HCT116 (cell line): Measurements from ENCODE around the gene PDILT. TPM values are rescaled to one million over a fixed set of nuclear protein-coding genes. Genes with fewer than 3 reads are reported as not detected.

Experiments used
- ATAC-seq: fragments of 200-7000 bp; cut with Tn5 transposase; 2 replicates; pipeline ENCODE4 v1.9.1; 2020; ENCODE audit warnings: mild to moderate bottlenecking, moderate library complexity
- BruUV-seq: library from RNA; stranded (reverse); fragments of 400-500 nt; replicated peaks from 2 replicates; lab custom pipeline; 2021; lab: Mats Ljungman, UMichigan
- CTCF ChIA-PET: fragments of 300-600 bp; sonication (Branson Sonifier 250); formaldehyde crosslinking; loops from one replicate; lab custom pipeline; 2021; ENCODE audit warnings: antibody characterized with exemption; lab: Charles Lee
- POLR2A ChIA-PET: fragments of 300-600, 350-600 bp; sonication (Branson Sonifier 250); formaldehyde crosslinking; loops from one replicate; lab custom pipeline; 2021; ENCODE audit warnings: antibody characterized with exemption; lab: Charles Lee
- RAD21 ChIA-PET, 2 experiments: fragments of 300-600 bp; sonication (Branson Sonifier 250); formaldehyde crosslinking; loops; one replicate each; lab custom pipeline; 2023; ENCODE audit warnings: low total read pairs in 2 of 2; ENCODE audit not compliant: uncharacterized antibody in 2 of 2, unreplicated experiment in 2 of 2, low non-redundant PET in 1 of 2; lab: Charles Lee
- DNase-seq: peaks from one replicate; pipeline ENCODE4 v3.0.0-alpha.2; 2010; ENCODE audit warnings: low read depth, low spot score
- H2AFZ ChIP-seq: fragments of 200-600 bp; shearing (Covaris generic), sonication (generic); 2 replicates; pipeline ENCODE4 v1.6.1; 2017; ENCODE audit warnings: low read depth, mixed run types, mixed read lengths, antibody characterized with exemption, low read length; ENCODE audit not compliant: poor library complexity, severe bottlenecking
- H3K27ac ChIP-seq: 2 replicates; pipeline ENCODE4 v1.5.1; 2012; ENCODE audit warnings: low read depth, low read length
- H3K27me3 ChIP-seq: fragments of 200-600 bp; sonication (generic); 2 replicates; pipeline ENCODE4 v1.6.1; 2016; ENCODE audit warnings: mixed run types, low read length, mixed read lengths; ENCODE audit not compliant: insufficient read depth
- H3K36me3 ChIP-seq, 2 experiments: fragments of 200-500 bp in 1 of 2; fragments of 200-600 bp in 1 of 2; sonication (Bioruptor generic) in 1 of 2; sonication (generic) in 1 of 2; 2 replicates each; pipeline versions ENCODE4 v1.5.1 to v1.6.1; 2014 to 2016; ENCODE audit warnings: low read length in 2 of 2, inconsistent platforms in 1 of 2, mixed read lengths in 1 of 2, mixed run types in 1 of 2; ENCODE audit not compliant: insufficient read depth in 2 of 2, control insufficient read depth in 1 of 2
- H3K4me1 ChIP-seq, 2 experiments: fragments of 200-600 bp in 1 of 2; sonication (generic) in 1 of 2; 2 replicates each; pipeline versions ENCODE4 v1.5.1 to v1.6.1; 2012 to 2017; ENCODE audit warnings: low read length in 2 of 2, inconsistent platforms in 1 of 2, mild to moderate bottlenecking in 1 of 2, mixed read lengths in 1 of 2, mixed run types in 1 of 2, moderate library complexity in 1 of 2; ENCODE audit not compliant: insufficient read depth in 2 of 2, control insufficient read depth in 1 of 2
- H3K4me2 ChIP-seq: fragments of 200-600 bp; sonication (generic); 2 replicates; pipeline ENCODE4 v1.6.1; 2017; ENCODE audit warnings: mixed run types, low read length, mixed read lengths
- H3K4me3 ChIP-seq, 2 experiments: fragments of 200-600 bp in 1 of 2; sonication (generic) in 1 of 2; replicated peaks in 1 of 2; 2 replicates each; pipeline ENCODE4 v1.5.1; 2011 to 2016; ENCODE audit warnings: low read length in 2 of 2, control low read depth in 1 of 2, low read depth in 1 of 2, mild to moderate bottlenecking in 1 of 2, mixed read lengths in 1 of 2, mixed run types in 1 of 2
- H3K79me2 ChIP-seq: fragments of 200-600 bp; sonication (generic); 2 replicates; pipeline ENCODE4 v1.6.1; 2017; ENCODE audit warnings: mild to moderate bottlenecking, mixed run types, low read length, moderate library complexity, mixed read lengths; ENCODE audit not compliant: insufficient read depth
- H3K9ac ChIP-seq: fragments of 200-600 bp; sonication (generic); 2 replicates; pipeline ENCODE4 v1.6.1; 2016; ENCODE audit warnings: low read length, mixed read lengths
- H3K9me2 ChIP-seq: fragments of 200-600 bp; sonication (generic), shearing (Covaris generic); 2 replicates; pipeline ENCODE4 v1.6.1; 2017; ENCODE audit warnings: mixed run types, mild to moderate bottlenecking, moderate library complexity; ENCODE audit not compliant: insufficient read depth
- H3K9me3 ChIP-seq, 2 experiments: fragments of 200-500 bp in 1 of 2; fragments of 200-600 bp in 1 of 2; sonication (Bioruptor generic) in 1 of 2; sonication (generic) in 1 of 2; 2 replicates each; pipeline ENCODE4 v1.6.1; 2014 to 2017; ENCODE audit warnings: low read length in 2 of 2, mixed read lengths in 2 of 2, inconsistent platforms in 1 of 2, low read depth in 1 of 2, mild to moderate bottlenecking in 1 of 2, mixed run types in 1 of 2, moderate library complexity in 1 of 2; ENCODE audit not compliant: control insufficient read depth in 1 of 2, insufficient read depth in 1 of 2
- H4K20me1 ChIP-seq: fragments of 200-600 bp; sonication (generic), shearing (Covaris generic); 2 replicates; pipeline ENCODE4 v1.6.1; 2017; ENCODE audit warnings: mixed run types, mild to moderate bottlenecking, moderate library complexity; ENCODE audit not compliant: insufficient read depth
- CEBPB ChIP-seq: IDR thresholded peaks from 2 replicates; pipeline ENCODE4 v1.6.1; 2012; ENCODE audit warnings: low read depth
- EGR1 ChIP-seq: IDR thresholded peaks from 2 replicates; pipeline ENCODE4 v1.6.1; 2012; ENCODE audit warnings: low read depth
- ELF1 ChIP-seq: IDR thresholded peaks from 2 replicates; pipeline ENCODE4 v1.6.1; 2012; ENCODE audit warnings: low read depth, borderline replicate concordance
- EZH2 ChIP-seq: fragments of 200-600 bp; sonication (generic); IDR thresholded peaks from 2 replicates; pipeline ENCODE4 v1.6.1; 2017; ENCODE audit warnings: antibody characterized with exemption, mixed run types
- FOSL1 ChIP-seq: IDR thresholded peaks from 2 replicates; pipeline ENCODE4 v1.6.1; 2012; ENCODE audit warnings: low read depth
- SP1 ChIP-seq: IDR thresholded peaks from 2 replicates; pipeline ENCODE4 v1.6.1; 2012; ENCODE audit warnings: low read depth
- ZFX ChIP-seq: fragments of 450-650 bp; IDR thresholded peaks from 2 replicates; pipeline ENCODE4 v1.6.1; 2017
- intact Hi-C: fragments of 100-400 bp; cut with micrococcal nuclease; formaldehyde crosslinking; loops from 2 replicates; pipeline ENCODE4 v1.10.0; 2022
- total RNA-seq: library from RNA; stranded (reverse); gene quantifications from one replicate; pipeline ENCODE4 v1.2.1, GENCODE V29; 2021; ENCODE audit not compliant: unreplicated experiment
- TF ChIP-seq, protein P1 (sequence below), 3 experiments: fragments of 200-600 bp in 1 of 3; sonication (generic) in 1 of 3; IDR thresholded peaks in 2 of 3; conservative IDR thresholded peaks in 1 of 3; 2 replicates each; pipeline ENCODE4 v1.5.1; 2012 to 2017; ENCODE audit warnings: low read depth in 2 of 3, low read length in 2 of 3, antibody characterized with exemption in 1 of 3, borderline replicate concordance in 1 of 3, control low read depth in 1 of 3, mild to moderate bottlenecking in 1 of 3, mixed read lengths in 1 of 3, mixed run types in 1 of 3, moderate library complexity in 1 of 3; ENCODE audit not compliant: insufficient read depth in 1 of 3
- TF ChIP-seq, protein P2 (sequence below): IDR thresholded peaks from 2 replicates; pipeline ENCODE4 v1.6.1; 2012
- TF ChIP-seq, protein P3 (sequence below): IDR thresholded peaks from 2 replicates; pipeline ENCODE4 v1.6.1; 2011; ENCODE audit warnings: mild to moderate bottlenecking, low read length, moderate library complexity; ENCODE audit not compliant: insufficient replicate concordance; ENCODE audit errors: extremely low read depth

PDILT gene
- total RNA-seq, 1 experiment from 2014 or later: not detected

DNA sequence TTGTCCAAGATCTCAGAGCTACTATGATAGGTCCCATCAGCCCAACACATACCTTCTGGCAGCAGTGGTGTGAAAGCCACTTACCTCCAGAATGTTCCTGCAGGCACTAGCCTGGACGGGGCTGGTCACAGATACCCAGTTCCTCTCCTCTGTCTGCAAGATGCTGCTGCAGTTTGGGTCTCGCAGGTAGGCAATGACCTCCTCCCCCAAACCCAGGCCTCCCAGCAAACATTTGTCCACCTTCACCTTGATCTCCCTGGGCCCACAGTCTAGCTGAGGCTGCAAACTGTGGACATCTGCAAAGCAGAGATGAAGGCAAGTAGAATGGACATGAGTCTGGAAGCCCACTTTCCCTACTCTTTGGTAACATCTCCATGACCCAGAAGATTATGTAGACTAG lies 84.4 kb downstream of the PDILT start:
- no TSS peak for BruUV-seq
- H3K9me3 ChIP-seq: no peaks in the 10 kb centered on the region
- no peak for DNase-seq
- POLR2A ChIA-PET: no interaction called here
- H3K79me2 ChIP-seq: no peaks in the 10 kb centered on the region
- no peak overlapping the region for H3K4me3 ChIP-seq
- intact Hi-C loops: no loop called here
- H3K36me3 ChIP-seq: no peaks in the 10 kb centered on the region
- H3K4me1 ChIP-seq: no peaks in the 10 kb centered on the region
- no peak overlapping the region for H2AFZ ChIP-seq
- TF ChIP-seq EZH2 (no peak), ELF1 (no peak), ZFX (no peak), EGR1 (no peak), CEBPB (no peak), SP1 (no peak), FOSL1 (no peak)
- TF ChIP-seq, protein P1, sequence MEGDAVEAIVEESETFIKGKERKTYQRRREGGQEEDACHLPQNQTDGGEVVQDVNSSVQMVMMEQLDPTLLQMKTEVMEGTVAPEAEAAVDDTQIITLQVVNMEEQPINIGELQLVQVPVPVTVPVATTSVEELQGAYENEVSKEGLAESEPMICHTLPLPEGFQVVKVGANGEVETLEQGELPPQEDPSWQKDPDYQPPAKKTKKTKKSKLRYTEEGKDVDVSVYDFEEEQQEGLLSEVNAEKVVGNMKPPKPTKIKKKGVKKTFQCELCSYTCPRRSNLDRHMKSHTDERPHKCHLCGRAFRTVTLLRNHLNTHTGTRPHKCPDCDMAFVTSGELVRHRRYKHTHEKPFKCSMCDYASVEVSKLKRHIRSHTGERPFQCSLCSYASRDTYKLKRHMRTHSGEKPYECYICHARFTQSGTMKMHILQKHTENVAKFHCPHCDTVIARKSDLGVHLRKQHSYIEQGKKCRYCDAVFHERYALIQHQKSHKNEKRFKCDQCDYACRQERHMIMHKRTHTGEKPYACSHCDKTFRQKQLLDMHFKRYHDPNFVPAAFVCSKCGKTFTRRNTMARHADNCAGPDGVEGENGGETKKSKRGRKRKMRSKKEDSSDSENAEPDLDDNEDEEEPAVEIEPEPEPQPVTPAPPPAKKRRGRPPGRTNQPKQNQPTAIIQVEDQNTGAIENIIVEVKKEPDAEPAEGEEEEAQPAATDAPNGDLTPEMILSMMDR (IDR thresholded peaks at IDR 0.05 in 2 of 3, conservative IDR thresholded peaks at IDR 0.05 in 1 of 3; ENCODE audit: borderline replicate concordance in 1 of 3, insufficient read depth in 1 of 3, low read depth in 2 of 3, low read length in 2 of 3): no peak
- TF ChIP-seq, protein P2, sequence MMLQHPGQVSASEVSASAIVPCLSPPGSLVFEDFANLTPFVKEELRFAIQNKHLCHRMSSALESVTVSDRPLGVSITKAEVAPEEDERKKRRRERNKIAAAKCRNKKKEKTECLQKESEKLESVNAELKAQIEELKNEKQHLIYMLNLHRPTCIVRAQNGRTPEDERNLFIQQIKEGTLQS: no peak
- TF ChIP-seq, protein P3, sequence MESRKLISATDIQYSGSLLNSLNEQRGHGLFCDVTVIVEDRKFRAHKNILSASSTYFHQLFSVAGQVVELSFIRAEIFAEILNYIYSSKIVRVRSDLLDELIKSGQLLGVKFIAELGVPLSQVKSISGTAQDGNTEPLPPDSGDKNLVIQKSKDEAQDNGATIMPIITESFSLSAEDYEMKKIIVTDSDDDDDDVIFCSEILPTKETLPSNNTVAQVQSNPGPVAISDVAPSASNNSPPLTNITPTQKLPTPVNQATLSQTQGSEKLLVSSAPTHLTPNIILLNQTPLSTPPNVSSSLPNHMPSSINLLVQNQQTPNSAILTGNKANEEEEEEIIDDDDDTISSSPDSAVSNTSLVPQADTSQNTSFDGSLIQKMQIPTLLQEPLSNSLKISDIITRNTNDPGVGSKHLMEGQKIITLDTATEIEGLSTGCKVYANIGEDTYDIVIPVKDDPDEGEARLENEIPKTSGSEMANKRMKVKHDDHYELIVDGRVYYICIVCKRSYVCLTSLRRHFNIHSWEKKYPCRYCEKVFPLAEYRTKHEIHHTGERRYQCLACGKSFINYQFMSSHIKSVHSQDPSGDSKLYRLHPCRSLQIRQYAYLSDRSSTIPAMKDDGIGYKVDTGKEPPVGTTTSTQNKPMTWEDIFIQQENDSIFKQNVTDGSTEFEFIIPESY: no peak
- CTCF ChIA-PET: no interaction called here
- no peak overlapping the region for H3K27ac ChIP-seq
- RAD21 ChIA-PET: no interaction called here
- H3K4me2 ChIP-seq: no peak overlapping the region
- no peak for ATAC-seq
- no peaks in the 10 kb centered on the region for H4K20me1 ChIP-seq
- H3K9me2 ChIP-seq: no peaks in the 10 kb centered on the region
- H3K27me3 ChIP-seq: peaks cover 37% of the 10 kb centered on the region
- H3K9ac ChIP-seq: no peak overlapping the region
